ENCODE measurements around the gene SMAD3.

- TF ChIP-seq CTCF (conservative IDR thresholded peaks at IDR 0.05 in 1 of 2, IDR thresholded peaks at IDR 0.05 in 1 of 2; ENCODE audit: extremely low read depth in 1 of 2, insufficient read depth in 1 of 2, low read depth in 1 of 2, low read length in 2 of 2): no peak
- TF ChIP-seq EZH2 (IDR thresholded peaks at IDR 0.05; ENCODE audit: borderline replicate concordance, low read length): no peak
Measured at GRCh38 chr15:67061811-67062368, 3.5 kb upstream of the SMAD3 start.
